IMR-90 (cell line): ENCODE data around the gene DYRK1A.

Experiments used
- POLR2A ChIP-seq: IDR thresholded peaks from 2 replicates; pipeline ENCODE4 v1.6.1; 2012; ENCODE audit warnings: mild to moderate bottlenecking, low read depth, low read length
- TF ChIP-seq, protein P1 (sequence below): conservative IDR thresholded peaks from 2 replicates; pipeline ENCODE4 v1.5.1; 2012; ENCODE audit warnings: mild to moderate bottlenecking, low read depth, low read length, improper control_type of control experiment
- TF ChIP-seq, protein P2 (sequence below): fragments of 150-350 bp; IDR thresholded peaks from 2 replicates; pipeline ENCODE4 v1.6.1; 2017; ENCODE audit warnings: mild to moderate bottlenecking, antibody characterized with exemption, low read length, low read depth

DNA sequence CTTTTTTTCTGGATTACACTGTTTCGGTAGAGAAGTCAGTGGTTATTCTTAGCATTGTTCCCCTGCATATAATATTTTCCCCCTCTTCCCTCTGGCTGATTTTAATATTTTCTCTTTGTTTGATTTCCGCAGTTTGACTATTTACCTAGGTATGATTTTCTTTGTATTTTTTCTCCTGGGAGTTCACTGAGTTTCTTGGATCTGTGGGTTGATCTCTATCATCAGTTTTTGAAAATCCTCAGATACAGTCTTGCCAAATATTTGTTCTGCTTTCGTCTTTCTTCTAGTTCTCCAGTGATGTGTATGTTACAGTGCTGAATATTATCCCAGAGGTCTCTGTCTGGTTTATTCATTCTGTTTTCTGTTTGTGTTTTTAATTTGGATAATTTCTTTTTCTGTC, 136.4 kb downstream of the DYRK1A start:
- TF ChIP-seq, protein P1, sequence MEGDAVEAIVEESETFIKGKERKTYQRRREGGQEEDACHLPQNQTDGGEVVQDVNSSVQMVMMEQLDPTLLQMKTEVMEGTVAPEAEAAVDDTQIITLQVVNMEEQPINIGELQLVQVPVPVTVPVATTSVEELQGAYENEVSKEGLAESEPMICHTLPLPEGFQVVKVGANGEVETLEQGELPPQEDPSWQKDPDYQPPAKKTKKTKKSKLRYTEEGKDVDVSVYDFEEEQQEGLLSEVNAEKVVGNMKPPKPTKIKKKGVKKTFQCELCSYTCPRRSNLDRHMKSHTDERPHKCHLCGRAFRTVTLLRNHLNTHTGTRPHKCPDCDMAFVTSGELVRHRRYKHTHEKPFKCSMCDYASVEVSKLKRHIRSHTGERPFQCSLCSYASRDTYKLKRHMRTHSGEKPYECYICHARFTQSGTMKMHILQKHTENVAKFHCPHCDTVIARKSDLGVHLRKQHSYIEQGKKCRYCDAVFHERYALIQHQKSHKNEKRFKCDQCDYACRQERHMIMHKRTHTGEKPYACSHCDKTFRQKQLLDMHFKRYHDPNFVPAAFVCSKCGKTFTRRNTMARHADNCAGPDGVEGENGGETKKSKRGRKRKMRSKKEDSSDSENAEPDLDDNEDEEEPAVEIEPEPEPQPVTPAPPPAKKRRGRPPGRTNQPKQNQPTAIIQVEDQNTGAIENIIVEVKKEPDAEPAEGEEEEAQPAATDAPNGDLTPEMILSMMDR: no peak
- TF ChIP-seq POLR2A: no peak
- TF ChIP-seq, protein P2, sequence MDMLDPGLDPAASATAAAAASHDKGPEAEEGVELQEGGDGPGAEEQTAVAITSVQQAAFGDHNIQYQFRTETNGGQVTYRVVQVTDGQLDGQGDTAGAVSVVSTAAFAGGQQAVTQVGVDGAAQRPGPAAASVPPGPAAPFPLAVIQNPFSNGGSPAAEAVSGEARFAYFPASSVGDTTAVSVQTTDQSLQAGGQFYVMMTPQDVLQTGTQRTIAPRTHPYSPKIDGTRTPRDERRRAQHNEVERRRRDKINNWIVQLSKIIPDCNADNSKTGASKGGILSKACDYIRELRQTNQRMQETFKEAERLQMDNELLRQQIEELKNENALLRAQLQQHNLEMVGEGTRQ: no peak
